Body of pancreas (tissue), 4 donors: ENCODE results near the gene TMEM184A. TPM values are rescaled to one million over a fixed set of nuclear protein-coding genes. Genes with fewer than 3 reads are reported as not detected.

Experiments used
- ATAC-seq: fragments of 150-250 bp; one replicate; pipeline ENCODE4 v1.9.1; 2016
- DNase-seq, 4 donors: peaks; one replicate each; pipeline ENCODE4 v3.0.0-alpha.2; 2019
- H3K27ac ChIP-seq, 4 donors: fragments of 200-600 bp; sonication (generic); 1 replicate in 3 of 4; 2 replicates in 1 of 4; pipeline versions ENCODE4 v1.5.1 to v1.6.1; 2016 to 2019; ENCODE audit warnings: mild to moderate bottlenecking in 1 of 4, mixed read lengths in 1 of 4, moderate library complexity in 1 of 4
- H3K27me3 ChIP-seq, 2 donors: fragments of 200-600 bp; sonication (generic); one replicate each; pipeline ENCODE4 v1.6.0; 2016; ENCODE audit warnings: mild to moderate bottlenecking in 1 of 2
- H3K36me3 ChIP-seq, 2 donors: fragments of 200-600 bp; sonication (generic); replicated peaks in 1 of 2; 2 replicates each; pipeline ENCODE4 v1.5.1; 2016; ENCODE audit warnings: low read depth in 2 of 2; ENCODE audit not compliant: insufficient read depth in 1 of 2
- H3K4me1 ChIP-seq: fragments of 200-600 bp; sonication (generic); one replicate; pipeline ENCODE4 v1.6.0; 2016
- H3K4me3 ChIP-seq, 2 donors: fragments of 200-600 bp; sonication (generic); 1 replicate in 1 of 2; 2 replicates in 1 of 2; pipeline ENCODE4 v1.5.1; 2016 to 2019
- H3K9me3 ChIP-seq, 3 donors: fragments of 200-600 bp; sonication (generic); 1 replicate in 2 of 3; 2 replicates in 1 of 3; pipeline ENCODE4 v1.5.1; 2016
- CTCF ChIP-seq, 7 experiments: fragments of 450-650 bp in 4 of 7; fragments of 200-600 bp in 3 of 7; sonication (generic) in 3 of 7; IDR thresholded peaks; one replicate each; pipeline ENCODE4 v1.5.1; 2016 to 2019; ENCODE audit warnings: antibody characterized with exemption in 7 of 7
- POLR2A ChIP-seq, 3 donors: fragments of 450-650 bp; IDR thresholded peaks; one replicate each; pipeline ENCODE4 v1.6.1; 2016; ENCODE audit warnings: antibody characterized with exemption in 3 of 3, mild to moderate bottlenecking in 2 of 3
- WGBS, 2 donors: methylation state at CpG; one replicate each; pipeline ENCODE4 v1.1.5; 2017; 5-methylcytosine and 5-hydroxymethylcytosine counted together
- intact Hi-C: fragments of 100-400 bp; cut with DNase I; formaldehyde crosslinking; loops from one replicate; pipeline ENCODE4 v1.15.1; 2023
- total RNA-seq, 2 donors: library from RNA; depleted of rRNA; stranded (reverse); fragments of >200 nt; gene quantifications; one replicate each; pipeline ENCODE4 v1.1.0, GENCODE V29; 2016

Gene TMEM184A
- total RNA-seq, 2 donors from 2014 or later = 21.0 to 65.3 TPM

GRCh38 chr7:1569440-1569832 lies 13.4 kb upstream of the TMEM184A start:
- peaks cover 25% of the 10 kb centered on the region for H3K4me1 ChIP-seq
- 15 to 17% methylated on average over 23 to 27 of the region's 27 CpGs for WGBS, 2 donors

GRCh38 chr7:1569016-1569415 lies 13.0 kb upstream of the TMEM184A start:
- Histone ChIP-seq H3K4me3 (peak overlapping the region in 1 of 2 donors; percentile 99), H3K36me3 (peaks cover 0 to 1% of the 10 kb centered on the region in 2 donors), H3K27ac (peak overlapping the region in 2 of 4 donors; percentile 87 to 95), H3K4me1 (peaks cover 25% of the 10 kb centered on the region), H3K9me3 (no peaks in the 10 kb centered on the region), H3K27me3 (no peaks in the 10 kb centered on the region)
- WGBS, 2 donors = 63 to 73% methylated on average over 10 to 13 of the region's 13 CpGs
- DNase-seq (no peak), ATAC-seq (no peak)
- no peak for TF ChIP-seq CTCF (IDR thresholded peaks at IDR 0.05)
- TF ChIP-seq POLR2A (IDR thresholded peaks at IDR 0.05) = no peak
- intact Hi-C loops = no loop called here

More at GRCh38 chr7:1569440-1569832, 13.4 kb upstream of the TMEM184A start:
- no peaks in the 10 kb centered on the region for H3K9me3 ChIP-seq
- intact Hi-C loops = no loop called here
- no peaks in the 10 kb centered on the region for H3K27me3 ChIP-seq
- DNase-seq (no peak), ATAC-seq (peak; percentile 19)
- no peak for TF ChIP-seq POLR2A (IDR thresholded peaks at IDR 0.05)
- TF ChIP-seq CTCF (IDR thresholded peaks at IDR 0.05) = no peak
- H3K36me3 ChIP-seq = peaks cover 0 to 1% of the 10 kb centered on the region in 2 donors
- H3K4me3 ChIP-seq = peak overlapping the region; percentile 73 to 99
- H3K27ac ChIP-seq = peak overlapping the region; percentile 45 to 95 (median 86)

- no peak for ATAC-seq
- TF ChIP-seq POLR2A (IDR thresholded peaks at IDR 0.05) = no peak
- no peak for TF ChIP-seq CTCF (IDR thresholded peaks at IDR 0.05)
- Histone ChIP-seq H3K4me3 (no peak overlapping the region), H3K27ac (no peak overlapping the region), H3K36me3 (peaks cover 0 to 1% of the 10 kb centered on the region in 2 donors), H3K27me3 (no peaks in the 10 kb centered on the region), H3K9me3 (no peaks in the 10 kb centered on the region), H3K4me1 (peaks cover 25% of the 10 kb centered on the region)
- intact Hi-C loops = no loop called here
- WGBS, 2 donors = 90 to 94% methylated on average over 17 of the region's 17 CpGs
- DNase-seq = no peak
Measured at GRCh38 chr7:1567896-1568510, 12.0 kb upstream of the TMEM184A start.

GRCh38 chr7:1567049-1567771 lies 11.2 kb upstream of the TMEM184A start:
- no peak overlapping the region for H3K27ac ChIP-seq
- H3K36me3 ChIP-seq = peaks cover 0 to 1% of the 10 kb centered on the region in 2 donors
- DNase-seq = no peak
- intact Hi-C loops = no loop called here
- 82 to 92% methylated on average over 19 to 26 of the region's 26 CpGs for WGBS, 2 donors
- no peaks in the 10 kb centered on the region for H3K27me3 ChIP-seq
- H3K9me3 ChIP-seq = no peaks in the 10 kb centered on the region
- no peak for ATAC-seq
- TF ChIP-seq POLR2A (IDR thresholded peaks at IDR 0.05) (no peak), CTCF (IDR thresholded peaks at IDR 0.05) (no peak)
- H3K4me1 ChIP-seq = peaks cover 25% of the 10 kb centered on the region
- no peak overlapping the region for H3K4me3 ChIP-seq
